CD4-positive, alpha-beta T cell treated with Interleukin-4 for 1 hour (primary cell): ENCODE measurements around the gene CRACDL.
"Not testable (repeated sequence)": the region's sequence is repeated elsewhere in the genome, so short reads cannot be mapped to it uniquely, and the experiment has no call there.

Source experiments
- DNase-seq, 2 donors: peaks; one replicate each; pipeline ENCODE4 v3.0.0-alpha.2; 2020 to 2022

Gene CRACDL

DNA sequence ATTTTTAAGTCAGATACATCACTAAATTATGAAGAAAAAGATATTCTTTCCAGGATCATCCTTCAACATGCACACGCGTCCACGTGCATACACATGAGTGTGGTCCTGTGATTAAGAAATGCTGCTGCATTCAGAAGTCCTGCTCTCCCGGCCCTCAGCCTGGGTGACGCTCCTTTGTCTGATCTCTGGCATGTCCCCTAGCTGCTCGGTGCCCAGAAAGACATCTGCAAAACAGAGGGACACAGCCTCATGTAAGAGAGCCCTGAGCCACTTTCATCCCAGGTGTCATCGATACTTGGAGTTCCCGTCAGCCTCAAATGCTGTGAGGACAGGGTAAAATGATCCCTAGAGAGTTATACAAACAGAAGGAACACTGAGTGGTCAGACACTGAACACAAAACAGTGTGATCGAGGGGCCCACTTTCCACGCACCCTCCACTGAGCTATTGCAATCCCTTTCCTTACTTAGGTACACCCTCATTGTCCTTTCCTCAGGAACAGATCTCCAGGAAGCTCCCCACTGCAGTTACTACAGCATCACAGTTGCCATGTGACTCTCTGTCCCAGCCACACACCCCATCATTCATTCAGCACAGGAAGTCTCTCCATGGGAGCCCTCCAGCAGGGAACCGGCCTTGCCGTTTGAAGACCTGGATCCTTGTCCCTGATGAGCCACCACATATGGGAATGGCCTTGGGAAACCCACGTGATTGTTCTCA is 32.1 kb downstream of the CRACDL start:
- DNase-seq: no peak

DNA sequence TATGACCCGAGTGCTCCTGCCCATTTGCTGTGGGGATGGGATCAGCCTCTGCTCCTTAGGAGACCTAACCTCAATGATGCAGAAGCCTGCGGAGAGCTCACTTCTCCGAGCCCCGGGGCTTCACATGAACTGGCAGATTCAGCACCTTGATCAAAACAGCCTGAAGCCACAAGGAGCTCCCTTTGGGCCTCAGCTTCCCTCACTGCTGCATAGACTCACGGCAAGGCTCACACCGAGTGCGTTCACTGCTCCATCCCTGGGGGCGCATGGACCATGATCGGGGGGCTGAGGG is 33.0 kb downstream of the CRACDL start:
- DNase-seq: no peak

DNA sequence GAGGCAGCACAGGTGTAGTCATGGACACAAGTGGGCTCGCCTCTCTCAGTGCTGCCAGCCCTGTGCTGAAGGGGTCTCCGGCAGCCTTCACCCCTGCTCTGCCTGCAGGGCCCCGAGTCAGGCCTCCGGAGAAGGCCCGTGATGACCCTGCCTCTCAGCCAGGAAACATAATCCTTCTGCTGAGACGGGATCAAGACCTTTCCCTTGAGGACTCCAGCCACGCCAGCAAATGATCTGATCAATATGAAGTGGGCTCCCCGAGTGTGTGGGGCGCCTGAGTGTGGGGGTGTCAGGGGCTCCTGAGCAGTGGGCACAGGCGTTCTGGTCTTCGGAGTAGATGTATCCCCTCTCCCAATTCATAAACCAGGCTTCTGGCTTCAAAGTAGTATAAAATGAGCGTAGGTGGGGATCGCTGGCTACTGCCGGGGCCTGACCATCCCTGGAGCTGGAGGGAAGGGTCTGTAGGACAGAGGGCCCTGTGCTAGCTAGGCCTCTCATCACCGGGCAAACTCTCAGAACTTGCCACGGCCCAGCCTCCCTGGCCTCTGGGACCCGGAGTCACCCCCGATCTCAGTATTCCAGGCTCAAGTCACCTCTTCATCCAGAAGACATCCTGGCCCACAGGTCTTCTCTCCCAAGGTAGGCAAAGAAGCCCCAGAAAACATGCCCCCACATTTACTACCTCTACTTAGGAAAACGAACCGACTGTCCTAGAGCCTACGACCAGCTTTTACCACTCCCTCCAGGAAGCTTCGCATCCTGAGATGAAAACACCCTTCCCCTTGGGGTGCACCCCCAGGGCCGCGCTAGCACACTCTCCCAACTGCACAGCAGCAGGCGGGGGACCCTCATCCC is 33.6 kb downstream of the CRACDL start:
- no peak for DNase-seq

- no peak for DNase-seq
Measured at GRCh38 chr2:98901702-98902101, 34.3 kb downstream of the CRACDL start.

DNA sequence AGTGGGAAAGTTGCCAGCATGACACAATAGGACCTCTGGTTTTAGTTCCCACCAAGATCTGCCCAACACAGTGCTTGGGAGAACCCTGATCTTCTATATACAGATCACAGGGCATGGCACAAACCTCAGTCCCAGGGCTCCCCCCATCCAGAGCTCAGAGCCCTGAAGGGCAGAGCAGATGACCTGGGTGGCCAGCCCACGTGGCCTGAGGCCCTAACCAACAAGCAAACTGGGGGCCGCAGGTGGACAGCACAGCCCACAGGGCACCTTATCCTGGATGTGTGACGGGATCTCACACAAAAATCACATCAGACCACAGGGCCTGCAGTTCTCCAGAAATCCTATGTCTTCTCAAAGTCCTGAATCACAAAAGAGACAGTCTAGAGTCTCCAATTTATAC is 34.7 kb downstream of the CRACDL start:
- DNase-seq: no peak

GRCh38 chr2:98900721-98901120 is 35.3 kb downstream of the CRACDL start:
- no peak for DNase-seq

- not testable (repeated sequence) for DNase-seq
Measured at GRCh38 chr2:98899703-98900078, 36.3 kb downstream of the CRACDL start.

DNA sequence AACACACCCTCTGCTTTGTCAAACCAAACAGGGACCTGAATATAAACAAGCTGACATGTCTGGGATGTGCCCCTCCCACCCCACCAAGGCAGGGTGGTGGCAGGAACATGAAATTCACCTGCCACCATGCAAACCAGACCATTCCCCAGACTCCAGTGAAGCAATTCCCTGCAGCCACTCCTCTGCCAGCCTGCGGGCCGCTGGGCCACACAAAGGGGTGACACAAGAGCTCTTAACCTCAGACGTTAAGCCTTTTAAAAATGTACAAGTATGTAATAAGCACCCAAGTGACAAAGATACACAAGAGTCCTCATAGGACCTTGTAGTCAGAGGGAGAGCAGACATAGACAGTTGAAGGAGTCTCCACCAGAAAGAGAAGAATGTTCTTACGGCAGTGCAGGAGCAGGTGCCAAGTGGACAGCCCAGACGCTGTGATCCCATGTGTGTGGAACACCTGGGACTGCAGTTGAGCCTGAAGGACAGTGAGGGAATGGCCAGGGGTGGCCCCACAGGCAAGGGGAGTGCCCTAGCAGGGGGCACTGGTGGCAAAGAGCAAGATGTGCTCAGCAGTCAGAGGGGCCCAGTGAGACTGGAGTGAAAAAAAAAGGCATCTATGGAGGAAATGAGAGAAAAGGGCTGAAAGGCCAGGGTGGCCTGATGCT is 36.9 kb downstream of the CRACDL start:
- no peak for DNase-seq

DNA sequence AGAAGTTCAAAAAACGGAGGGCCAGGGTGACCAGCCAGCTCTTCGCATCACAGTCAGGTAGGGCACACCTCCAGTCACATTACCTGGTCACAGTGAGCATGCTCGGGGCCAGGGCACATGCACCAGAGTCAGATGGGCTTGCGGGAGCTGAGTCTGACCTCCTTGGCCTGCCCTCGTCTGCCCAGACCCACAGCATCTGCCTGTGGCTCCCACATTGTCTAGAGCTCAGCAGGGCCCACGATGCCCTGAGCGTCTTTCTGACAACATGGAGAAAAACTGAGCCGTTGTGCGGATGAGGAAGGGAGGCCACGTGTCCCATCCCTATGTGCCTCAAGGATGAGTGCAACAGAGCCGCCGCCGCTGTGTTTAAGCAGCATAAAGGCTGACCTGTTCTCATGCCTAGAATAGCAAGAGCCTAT is 37.6 kb downstream of the CRACDL start:
- DNase-seq: no peak

DNA sequence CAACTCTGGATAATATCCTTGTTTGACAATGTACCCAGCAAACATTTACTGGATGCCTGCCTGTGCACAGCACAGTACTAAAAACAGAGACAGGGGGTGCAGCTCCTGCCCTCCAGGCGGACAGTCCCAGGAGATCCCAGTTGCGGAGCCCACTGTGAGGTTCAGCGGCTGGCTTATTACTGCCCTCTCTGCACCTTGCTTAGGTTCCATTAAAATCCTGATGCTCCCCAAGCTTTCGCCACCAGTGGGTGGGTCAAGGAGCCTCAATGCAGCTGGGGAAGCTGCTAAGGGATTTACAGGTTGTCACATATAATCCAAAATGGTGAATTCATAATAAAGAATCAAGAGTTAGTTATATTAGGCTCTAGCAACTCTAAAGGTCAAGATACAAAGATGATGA is 38.3 kb downstream of the CRACDL start:
- DNase-seq: no peak

DNA sequence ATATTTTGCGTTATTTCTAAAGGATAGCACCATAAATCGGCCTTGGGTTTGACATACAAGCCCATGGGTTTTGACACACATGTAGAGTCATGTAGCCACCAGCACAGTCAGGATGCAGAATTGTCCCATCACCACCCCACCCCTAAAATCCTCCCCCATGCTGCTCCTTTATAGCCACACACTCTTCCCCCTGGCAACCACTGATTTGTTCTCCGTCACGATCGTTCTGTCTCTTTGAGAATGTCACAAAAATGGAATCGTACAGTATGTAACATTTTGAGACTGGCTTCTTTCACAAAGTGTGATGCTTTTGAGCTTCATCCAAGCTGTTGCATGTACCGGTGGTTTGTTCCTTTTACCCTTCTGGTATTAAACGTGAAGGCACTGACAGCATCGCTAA is 39.1 kb downstream of the CRACDL start:
- no peak for DNase-seq

DNA sequence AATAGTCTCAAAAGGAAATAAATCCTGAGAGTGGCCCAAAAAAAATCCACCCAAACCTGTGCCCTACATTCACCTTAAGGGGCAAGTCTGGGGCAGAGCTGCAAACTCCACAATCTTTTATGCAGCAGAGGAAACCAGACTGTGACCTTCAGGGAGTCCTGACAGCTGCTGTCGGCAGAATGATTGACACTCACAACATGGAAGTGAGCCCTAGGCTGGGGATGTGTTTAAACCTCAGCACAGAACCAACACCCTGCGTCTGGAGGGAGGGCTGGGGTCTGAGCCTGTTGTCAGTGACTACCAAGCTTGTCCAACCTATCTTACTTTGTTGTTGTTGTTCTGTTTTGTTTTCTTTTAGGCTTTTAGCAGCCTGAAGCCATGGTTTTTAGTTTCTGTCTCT is 39.6 kb downstream of the CRACDL start:
- no peak for DNase-seq

GRCh38 chr2:98895901-98896300 is 40.1 kb downstream of the CRACDL start:
- no peak for DNase-seq

DNA sequence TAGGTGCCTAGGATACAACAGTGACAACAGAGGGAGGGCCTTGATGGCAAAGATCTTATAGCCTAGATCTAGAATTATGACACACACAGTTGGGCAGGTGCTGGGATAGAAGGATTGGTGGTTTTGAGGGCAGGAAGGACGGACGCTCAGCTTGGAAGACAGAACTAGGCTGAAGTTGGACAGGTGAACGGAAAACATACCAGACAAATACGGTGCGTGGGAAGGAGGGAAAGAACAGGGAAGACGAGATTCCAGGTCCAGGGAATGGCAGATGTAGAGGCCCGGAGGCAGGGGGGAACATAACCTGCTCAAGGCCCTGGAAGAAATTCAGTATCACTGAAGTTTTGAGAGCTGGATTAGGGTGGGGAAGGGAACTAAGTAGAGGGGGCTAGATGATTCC is 40.8 kb downstream of the CRACDL start:
- DNase-seq: no peak

DNA sequence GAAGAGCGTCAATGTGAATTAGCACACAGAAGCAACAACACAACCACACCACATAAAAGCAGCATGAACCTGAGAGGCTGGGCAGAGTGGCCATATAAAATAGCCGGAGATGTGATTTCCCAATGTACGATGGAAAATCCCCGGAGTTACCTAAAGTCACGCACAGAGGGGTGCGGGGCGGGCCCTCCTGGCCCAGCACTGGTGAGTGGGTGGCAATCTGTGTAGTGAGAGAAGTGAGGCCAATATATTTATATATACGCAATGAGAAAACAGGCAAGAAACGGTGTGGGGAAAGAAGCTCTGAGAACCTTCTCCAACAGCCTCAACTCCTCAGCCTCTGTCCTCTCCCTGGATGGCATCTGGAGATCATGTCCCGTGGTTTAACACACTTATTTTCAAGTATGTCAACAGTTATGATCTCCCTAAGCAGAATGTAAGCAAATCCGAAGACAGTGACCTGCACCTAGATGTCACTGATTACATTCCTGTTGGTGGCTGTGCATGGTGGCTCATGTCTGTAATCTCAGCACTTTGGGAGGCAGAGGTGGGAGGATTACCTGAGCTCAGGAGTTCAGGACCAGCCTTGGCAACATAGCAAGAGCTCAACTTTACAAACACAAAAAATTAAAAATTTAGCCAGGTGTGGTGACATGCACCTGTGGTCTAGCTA is 41.6 kb downstream of the CRACDL start:
- DNase-seq: no peak

- no peak for DNase-seq
Measured at GRCh38 chr2:98893911-98894321, 42.1 kb downstream of the CRACDL start.

GRCh38 chr2:98892871-98893270 is 43.2 kb downstream of the CRACDL start:
- no peak for DNase-seq

- no peak for DNase-seq
Measured at GRCh38 chr2:98891591-98891990, 44.4 kb downstream of the CRACDL start.

DNA sequence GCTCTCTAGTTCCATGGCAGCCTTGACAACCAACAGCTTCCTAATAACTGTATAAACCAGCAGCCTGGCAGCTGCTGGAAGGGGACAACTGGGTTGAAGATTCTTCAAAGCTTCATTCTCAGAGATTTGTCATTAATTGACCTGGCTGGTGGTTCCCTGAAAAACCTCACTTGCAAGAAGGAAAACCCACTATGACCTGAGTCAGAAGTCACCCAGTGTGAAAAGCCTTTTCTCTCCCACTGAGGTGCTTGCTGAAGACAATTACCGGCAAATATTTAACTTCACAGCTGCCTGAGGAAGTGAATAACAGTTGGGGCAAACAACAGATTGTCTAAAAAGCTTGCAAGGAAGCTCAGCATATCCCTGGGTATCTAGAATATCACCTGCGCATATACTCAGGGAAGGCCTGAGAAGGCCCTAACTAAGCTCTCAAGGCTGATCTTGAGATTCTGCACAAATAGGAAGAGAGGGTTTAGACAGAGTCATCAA is 49.9 kb downstream of the CRACDL start:
- no peak for DNase-seq

GRCh38 chr2:98884658-98885057 is 51.4 kb downstream of the CRACDL start:
- no peak for DNase-seq

DNA sequence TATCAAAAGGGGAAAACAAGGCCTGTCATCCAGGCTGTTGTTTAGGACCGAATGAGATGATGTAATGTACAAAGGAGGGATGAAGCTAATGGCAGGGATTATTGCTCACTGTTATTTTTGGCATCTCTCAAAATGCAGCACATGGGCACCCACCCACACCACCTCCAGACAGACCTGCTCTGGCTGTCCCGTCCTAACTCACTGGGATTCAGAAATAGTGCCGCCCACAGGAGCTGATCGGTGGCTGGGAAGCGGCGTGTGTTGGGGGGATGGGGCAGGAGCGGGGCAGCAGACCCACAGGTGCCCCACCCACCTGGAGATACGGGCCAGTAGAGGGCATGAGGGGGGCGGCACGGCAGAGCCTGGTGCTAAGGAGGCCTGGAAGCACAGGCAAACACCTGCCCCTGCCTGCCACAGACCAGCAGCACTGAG is 52.2 kb downstream of the CRACDL start:
- no peak for DNase-seq

- no peak for DNase-seq
Measured at GRCh38 chr2:98882971-98883779, 52.9 kb downstream of the CRACDL start.
